GM21390 (cell line): ENCODE results near the gene CHI3L2.

Experiments
- ATAC-seq: cut with Tn5 transposase; IDR thresholded peaks from one replicate; pipeline ENCODE4 v1.9.1; 2021; ENCODE audit not compliant: unreplicated experiment

Gene CHI3L2

GRCh38 chr1:111227434-111227833, at the start of gene CHI3L2:
Gene CHI3L2, plus strand, starts transcription at chr1:111227713. Its CDS starts 17 bp downstream, at chr1:111227730.
- no peak for ATAC-seq

- no peak for ATAC-seq
Measured at GRCh38 chr1:111179968-111180533, 47.5 kb upstream of the CHI3L2 start.

GRCh38 chr1:111182052-111182451, 45.5 kb upstream of the CHI3L2 start:
- no peak for ATAC-seq

- no peak for ATAC-seq
Measured at GRCh38 chr1:111183308-111184069, 44.0 kb upstream of the CHI3L2 start.

- ATAC-seq: no peak
Measured at GRCh38 chr1:111184663-111185062, 42.9 kb upstream of the CHI3L2 start.

GRCh38 chr1:111190931-111191451, 36.5 kb upstream of the CHI3L2 start:
- ATAC-seq: no peak

- ATAC-seq: no peak
Measured at GRCh38 chr1:111191496-111191895, 36.0 kb upstream of the CHI3L2 start.

- no peak for ATAC-seq
Measured at GRCh38 chr1:111192074-111192473, 35.4 kb upstream of the CHI3L2 start.

- ATAC-seq: no peak
Measured at GRCh38 chr1:111192658-111193519, 34.6 kb upstream of the CHI3L2 start.

GRCh38 chr1:111193712-111194480, 33.6 kb upstream of the CHI3L2 start:
- ATAC-seq: no peak

- no peak for ATAC-seq
Measured at GRCh38 chr1:111195002-111195684, 32.4 kb upstream of the CHI3L2 start.

- ATAC-seq: no peak
Measured at GRCh38 chr1:111196213-111196612, 31.3 kb upstream of the CHI3L2 start.

- ATAC-seq: no peak
Measured at GRCh38 chr1:111197598-111198284, 29.8 kb upstream of the CHI3L2 start.

- ATAC-seq: no peak
Measured at GRCh38 chr1:111198836-111199235, 28.7 kb upstream of the CHI3L2 start.

GRCh38 chr1:111199329-111199728, 28.2 kb upstream of the CHI3L2 start:
- no peak for ATAC-seq

- no peak for ATAC-seq
Measured at GRCh38 chr1:111199881-111200801, 27.4 kb upstream of the CHI3L2 start, which contains the start of gene DENND2D. Gene DENND2D, minus strand, starts transcription at chr1:111200646. Its CDS starts 187 bp downstream, at chr1:111200459.

GRCh38 chr1:111200802-111201161, 26.7 kb upstream of the CHI3L2 start:
- ATAC-seq: no peak

- no peak for ATAC-seq
Measured at GRCh38 chr1:111201275-111202090, 26.0 kb upstream of the CHI3L2 start.
